ENCODE results near the gene ENAM.
A peak's percentile ranks its signal among the peaks of the same experiment; 100 is the strongest.
"Not testable (repeated sequence)": the region's sequence is repeated elsewhere in the genome, so short reads cannot be mapped to it uniquely, and the experiment has no call there.

ENAM gene

DNA sequence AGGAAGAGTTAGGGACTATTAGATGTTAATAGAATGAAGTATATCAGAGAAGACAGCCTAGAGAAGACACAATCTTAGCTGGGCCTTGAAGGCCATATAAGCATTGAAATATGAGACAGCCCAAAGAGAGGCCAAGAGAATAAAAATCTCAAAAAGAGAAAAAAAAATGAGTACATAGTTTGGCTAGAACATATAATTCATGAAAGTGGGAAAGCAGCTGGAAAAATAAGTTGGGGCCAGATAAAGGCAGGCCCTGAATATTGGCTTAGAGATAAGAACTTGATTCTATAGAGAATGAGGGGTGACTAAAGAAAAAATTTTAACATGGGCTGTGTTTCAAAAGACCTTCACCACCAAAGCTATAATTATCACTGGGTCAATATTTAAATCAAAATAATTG, 52.4 kb downstream of the ENAM start:
- DNase-seq = no peak

GRCh38 chr4:70681704-70682103, 53.2 kb downstream of the ENAM start:
- DNase-seq = no peak

- not testable (repeated sequence) for DNase-seq
Measured at GRCh38 chr4:70682142-70682541, 53.6 kb downstream of the ENAM start.

DNA sequence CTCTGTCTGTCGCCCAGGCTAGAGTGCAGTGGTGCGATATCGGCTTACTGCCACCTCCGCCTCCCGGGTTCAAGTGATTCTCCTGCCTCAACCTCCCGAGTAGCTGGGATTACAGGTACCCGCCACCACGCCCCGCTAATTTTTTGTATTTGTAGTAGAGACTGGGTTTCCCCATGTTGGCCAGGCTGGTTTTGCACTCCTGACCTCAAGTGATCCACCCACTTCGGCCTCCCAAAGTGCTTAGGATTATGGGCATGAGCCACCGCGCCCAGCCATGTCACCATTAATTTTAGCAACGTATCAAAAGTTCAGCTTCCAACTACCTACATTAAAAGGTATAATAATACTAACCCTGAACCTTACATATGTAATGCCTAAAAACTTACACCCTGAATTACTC, 58.8 kb downstream of the ENAM start:
- no peak for DNase-seq

- peak; percentile 99 for DNase-seq
Measured at GRCh38 chr4:70687821-70688794, 59.6 kb downstream of the ENAM start, which contains the start of gene UTP3. Gene UTP3, plus strand, starts transcription at chr4:70688532. Its CDS starts 146 bp downstream, at chr4:70688678.

DNA sequence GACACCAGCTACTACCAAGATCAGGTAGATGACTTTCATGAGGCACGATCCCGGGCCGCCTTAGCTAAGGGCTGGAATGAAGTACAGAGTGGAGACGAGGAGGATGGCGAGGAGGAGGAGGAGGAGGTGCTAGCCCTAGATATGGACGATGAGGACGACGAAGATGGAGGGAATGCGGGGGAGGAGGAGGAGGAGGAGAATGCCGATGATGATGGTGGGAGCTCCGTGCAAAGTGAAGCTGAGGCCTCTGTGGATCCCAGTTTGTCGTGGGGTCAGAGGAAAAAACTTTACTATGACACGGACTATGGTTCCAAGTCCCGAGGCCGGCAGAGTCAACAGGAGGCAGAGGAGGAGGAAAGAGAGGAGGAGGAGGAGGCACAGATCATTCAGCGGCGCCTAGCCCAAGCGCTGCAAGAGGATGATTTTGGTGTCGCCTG, 60.3 kb downstream of the ENAM start:
- no peak for DNase-seq

DNA sequence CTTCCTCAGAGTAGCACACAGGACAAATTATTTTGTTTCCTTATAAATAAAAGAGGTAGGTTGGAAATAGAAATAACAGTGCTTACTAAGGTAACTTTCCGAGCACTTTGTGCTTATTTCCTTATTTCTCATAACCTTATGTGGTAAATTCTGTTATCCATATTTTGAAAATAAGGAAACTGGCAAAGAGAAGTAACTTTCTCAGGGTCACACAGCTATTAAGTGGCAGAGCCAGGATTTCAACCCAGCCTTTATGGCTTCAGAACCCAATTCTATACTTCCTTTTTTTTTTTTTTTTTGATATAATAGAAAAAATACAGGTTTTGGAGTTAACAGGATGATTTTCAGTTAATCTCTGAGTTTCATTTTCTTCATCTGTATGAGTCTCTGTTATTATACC, 63.1 kb downstream of the ENAM start:
- no peak for DNase-seq

DNA sequence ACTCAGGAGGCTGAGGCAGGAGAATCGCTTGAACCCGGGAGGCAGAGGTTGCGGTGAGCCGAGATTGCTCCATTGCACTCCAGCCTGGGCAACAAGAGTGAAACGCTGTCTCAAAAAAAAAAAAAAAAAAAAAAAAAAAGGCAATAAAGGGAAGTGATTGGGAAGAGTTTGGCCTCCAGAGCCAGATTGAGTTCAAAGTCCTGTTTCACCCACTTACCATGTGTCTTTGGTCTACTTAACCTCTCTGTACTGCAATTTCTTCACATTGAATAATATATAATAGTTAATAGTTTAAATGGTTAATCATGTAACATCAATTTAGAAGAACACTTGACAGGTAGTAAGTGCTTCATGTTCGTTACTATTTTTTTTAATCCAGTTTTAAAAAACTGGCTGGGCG, 66.1 kb downstream of the ENAM start:
- not testable (repeated sequence) for DNase-seq

Measured in fibroblast of skin of abdomen (primary cell).